H1 (cell line): ENCODE data around the gene GBF1. TPM values are rescaled to one million over a fixed set of nuclear protein-coding genes. Genes with fewer than 3 reads are reported as not detected.

Source experiments
- CTCF ChIA-PET: fragments of 300-600 bp; sonication (Branson Sonifier 250); formaldehyde crosslinking; loops from one replicate; lab custom pipeline; 2021; ENCODE audit not compliant: partially characterized antibody; lab: Charles Lee
- POLR2A ChIA-PET: fragments of 300-600 bp; sonication (Branson Sonifier 250); formaldehyde crosslinking; loops from one replicate; lab custom pipeline; 2021; ENCODE audit warnings: inconsistent platforms; ENCODE audit not compliant: partially characterized antibody; lab: Charles Lee
- DNase-seq, 2 experiments: peaks; one replicate each; pipeline versions ENCODE4 v3.0.0 to v3.0.0-alpha.2; 2010 to 2022; ENCODE audit warnings: low spot score in 2 of 2, low read depth in 1 of 2, mixed read lengths in 1 of 2
- FAIRE-seq: peaks from 2 replicates; lab custom pipeline; 2011; peaks lifted over from hg19 to GRCh38; lab: Jason Lieb, UNC
- H2AFZ ChIP-seq: 2 replicates; pipeline ENCODE4 v1.8.1; 2012; ENCODE audit warnings: low read length, inconsistent platforms
- H2AK5ac ChIP-seq: 2 replicates; pipeline ENCODE4 v1.6.1; 2013; ENCODE audit warnings: low read depth, low read length
- H2BK120ac ChIP-seq: replicated peaks from 2 replicates; pipeline ENCODE3; 2013; ENCODE audit warnings: low read depth, low read length, inconsistent platforms
- H2BK12ac ChIP-seq: 2 replicates; pipeline ENCODE4 v1.6.1; 2013; ENCODE audit warnings: low read depth, low read length
- H2BK15ac ChIP-seq: 2 replicates; pipeline ENCODE4 v1.6.1; 2013; ENCODE audit warnings: low read length
- H2BK20ac ChIP-seq: 2 replicates; pipeline ENCODE4 v1.6.1; 2013; ENCODE audit warnings: low read length
- H2BK5ac ChIP-seq: 2 replicates; pipeline ENCODE4 v1.6.1; 2013; ENCODE audit warnings: low read depth, low read length
- H3K14ac ChIP-seq: 2 replicates; pipeline ENCODE4 v1.6.1; 2013; ENCODE audit warnings: inconsistent platforms; ENCODE audit not compliant: insufficient read length
- H3K18ac ChIP-seq: 2 replicates; pipeline ENCODE4 v1.6.1; 2013; ENCODE audit warnings: low read length; ENCODE audit errors: extremely low read depth
- H3K23ac ChIP-seq: 2 replicates; pipeline ENCODE4 v1.6.1; 2013; ENCODE audit warnings: inconsistent platforms; ENCODE audit not compliant: insufficient read length
- H3K23me2 ChIP-seq: 2 replicates; pipeline ENCODE4 v1.6.1; 2013; ENCODE audit warnings: low read depth, low read length
- H3K27ac ChIP-seq: 2 replicates; pipeline ENCODE4 v1.6.1; 2011; ENCODE audit warnings: low read depth, low read length, inconsistent platforms
- H3K27me3 ChIP-seq, 4 experiments: replicated peaks in 1 of 4; 1 replicate in 1 of 4; 2 replicates in 3 of 4; pipeline versions ENCODE4 v1.6.1 to v1.8.1; 2011 to 2013; ENCODE audit warnings: low read length in 3 of 4, mild to moderate bottlenecking in 3 of 4, inconsistent platforms in 2 of 4, mixed read lengths in 2 of 4, moderate library complexity in 1 of 4; ENCODE audit not compliant: control insufficient read depth in 3 of 4, insufficient read depth in 3 of 4; ENCODE audit errors: extremely low read depth in 1 of 4
- H3K36me3 ChIP-seq, 4 experiments: 2 replicates each; pipeline versions ENCODE4 v1.6.1 to v1.8.1; 2011 to 2013; ENCODE audit warnings: mild to moderate bottlenecking in 4 of 4, low read length in 3 of 4, moderate library complexity in 2 of 4, control low read depth in 1 of 4, inconsistent platforms in 1 of 4; ENCODE audit not compliant: insufficient read depth in 4 of 4, control insufficient read depth in 2 of 4
- H3K4ac ChIP-seq: replicated peaks from 2 replicates; pipeline ENCODE3; 2013; ENCODE audit warnings: low read length, low read depth, mixed read lengths, inconsistent platforms; ENCODE audit not compliant: insufficient read length
- H3K4me1 ChIP-seq, 4 experiments: replicated peaks in 1 of 4; 1 replicate in 1 of 4; 2 replicates in 3 of 4; pipeline versions ENCODE4 v1.6.1 to v1.8.1; 2011 to 2013; ENCODE audit warnings: low read length in 3 of 4, inconsistent platforms in 2 of 4, mixed read lengths in 1 of 4; ENCODE audit not compliant: insufficient read depth in 4 of 4, control insufficient read depth in 3 of 4
- H3K4me2 ChIP-seq, 2 experiments: 2 replicates each; pipeline versions ENCODE4 v1.6.1 to v1.8.1; 2011 to 2013; ENCODE audit warnings: low read depth in 2 of 2, low read length in 2 of 2, control low read depth in 1 of 2, inconsistent platforms in 1 of 2, mild to moderate bottlenecking in 1 of 2; ENCODE audit not compliant: insufficient read depth in 1 of 2
- H3K4me3 ChIP-seq, 4 experiments: fragments of 200-600, 300-600 bp in 1 of 4; sonication (generic), shearing (Covaris generic), sonication (Bioruptor Twin) in 1 of 4; 2 replicates each; pipeline versions ENCODE4 v1.5.1 to v1.8.1; 2011 to 2016; ENCODE audit warnings: low read length in 4 of 4, low read depth in 3 of 4, control low read depth in 2 of 4, inconsistent platforms in 2 of 4, mild to moderate bottlenecking in 2 of 4, mixed read lengths in 1 of 4, moderate library complexity in 1 of 4; ENCODE audit not compliant: insufficient read depth in 2 of 4; ENCODE audit errors: extremely low read depth in 1 of 4
- H3K56ac ChIP-seq: replicated peaks from 2 replicates; pipeline ENCODE3; 2013; ENCODE audit warnings: low read depth, mild to moderate bottlenecking, mixed read lengths, low read length, inconsistent platforms; ENCODE audit not compliant: insufficient read length
- H3K79me1 ChIP-seq: 2 replicates; pipeline ENCODE4 v1.6.1; 2013; ENCODE audit warnings: low read depth, low read length, control low read depth
- H3K79me2 ChIP-seq, 2 experiments: 2 replicates each; pipeline versions ENCODE4 v1.6.1 to v1.8.1; 2012 to 2013; ENCODE audit warnings: low read length in 2 of 2, mild to moderate bottlenecking in 2 of 2, inconsistent platforms in 1 of 2; ENCODE audit not compliant: insufficient read depth in 2 of 2, control insufficient read depth in 1 of 2
- H3K9ac ChIP-seq, 4 experiments: replicated peaks in 1 of 4; 1 replicate in 1 of 4; 2 replicates in 3 of 4; pipeline versions ENCODE4 v1.6.1 to v1.8.1; 2011 to 2013; ENCODE audit warnings: low read depth in 3 of 4, low read length in 3 of 4, control low read depth in 2 of 4, mild to moderate bottlenecking in 2 of 4, moderate library complexity in 2 of 4, inconsistent platforms in 1 of 4; ENCODE audit errors: extremely low read depth in 1 of 4
- H3K9me3 ChIP-seq, 2 experiments: 2 replicates each; pipeline versions ENCODE4 v1.6.1 to v1.8.1; 2012 to 2013; ENCODE audit warnings: mild to moderate bottlenecking in 2 of 2, moderate library complexity in 2 of 2, control low read depth in 1 of 2, inconsistent platforms in 1 of 2, low read depth in 1 of 2, low read length in 1 of 2, mixed read lengths in 1 of 2; ENCODE audit not compliant: insufficient read depth in 2 of 2
- H4K20me1 ChIP-seq, 2 experiments: replicated peaks in 1 of 2; 2 replicates each; pipeline versions ENCODE3 to v1.8.1; 2011 to 2013; ENCODE audit warnings: inconsistent platforms in 2 of 2, low read length in 2 of 2, mild to moderate bottlenecking in 1 of 2; ENCODE audit not compliant: insufficient read depth in 2 of 2, control insufficient read depth in 1 of 2
- H4K5ac ChIP-seq: 2 replicates; pipeline ENCODE4 v1.6.1; 2013; ENCODE audit warnings: low read length, low read depth, mixed read lengths, inconsistent platforms; ENCODE audit not compliant: insufficient read length
- H4K8ac ChIP-seq: 2 replicates; pipeline ENCODE4 v1.8.0; 2013; ENCODE audit warnings: mild to moderate bottlenecking, moderate library complexity, low read length, inconsistent platforms; ENCODE audit not compliant: insufficient read depth; ENCODE audit errors: extremely low read depth
- H4K91ac ChIP-seq: replicated peaks from 2 replicates; pipeline ENCODE3; 2013; ENCODE audit warnings: low read length, mixed read lengths, inconsistent platforms; ENCODE audit not compliant: insufficient read length
- CEBPB ChIP-seq: IDR thresholded peaks from 2 replicates; pipeline ENCODE4 v1.6.1; 2012; ENCODE audit warnings: low read depth, low read length
- CHD1 ChIP-seq: IDR thresholded peaks from 2 replicates; pipeline ENCODE4 v1.6.1; 2012; ENCODE audit warnings: low read depth, low read length, improper control_type of control experiment
- EZH2 ChIP-seq: fragments of 200-600 bp; sonication (generic); IDR thresholded peaks from 2 replicates; pipeline ENCODE4 v1.7.1; 2012; ENCODE audit warnings: low read depth, mild to moderate bottlenecking, moderate library complexity, low read length, inconsistent platforms; ENCODE audit not compliant: severe bottlenecking
- KDM5A ChIP-seq: fragments of 200-600 bp; IDR thresholded peaks from 2 replicates; pipeline ENCODE4 v1.7.1; 2012; ENCODE audit warnings: mild to moderate bottlenecking, low read length, inconsistent platforms, mixed read lengths
- RNF2 ChIP-seq: fragments of 200-900, 300-1000 bp; sonication (generic); IDR thresholded peaks from 2 replicates; pipeline ENCODE4 v1.7.1; 2016; ENCODE audit warnings: borderline replicate concordance, low read depth, mild to moderate bottlenecking, antibody characterized with exemption, low read length; ENCODE audit not compliant: poor library complexity, severe bottlenecking; ENCODE audit errors: missing control alignments
- WGBS, 2 experiments: shearing (Covaris generic) in 1 of 2; methylation state at CpG; one replicate each; pipeline versions ENCODE4 v1.1.6 to v1.1.7; 2013 to 2015; ENCODE audit warnings: low lambda C conversion rate in 2 of 2, mixed read lengths in 2 of 2, inconsistent platforms in 1 of 2, low coverage in 1 of 2, missing lambda C conversion rate in 1 of 2; ENCODE audit not compliant: insufficient replicate concordance in 2 of 2, insufficient coverage in 1 of 2, insufficient read length in 1 of 2; ENCODE audit errors: extremely low coverage in 1 of 2, missing lambda C conversion rate in 1 of 2; 5-methylcytosine and 5-hydroxymethylcytosine counted together
- polyA plus RNA-seq, 7 experiments: library from polyadenylated mRNA; depleted of rRNA in 3 of 7; stranded (reverse) in 5 of 7; unstranded in 2 of 7; fragments of >200 nt in 5 of 7; fragments of 200-250 nt in 2 of 7; gene quantifications; 1 replicate in 5 of 7; 2 replicates in 1 of 7; 4 replicates in 1 of 7; pipeline versions ENCODE4 v1.2.1 to v1.2.3, GENCODE V29; 2011 to 2013; ENCODE audit warnings: missing spikeins in 2 of 7, mixed read lengths in 2 of 7
- total RNA-seq: library from RNA; stranded (reverse); fragmentation: NEBNext Ultra II Directional; extraction: Animal tissue kit (Norgen Biotek cat#: 25700); gene quantifications from 2 replicates; pipeline ENCODE4 v1.2.1, GENCODE V29; 2021
- TF ChIP-seq, protein P1 (sequence below): IDR thresholded peaks from 2 replicates; pipeline ENCODE4 v1.6.1; 2012; ENCODE audit warnings: inconsistent platforms

Gene GBF1
- total and polyA plus RNA-seq, 2 of the 8 experiments (the other 6 are each of a cell fraction or from before 2014, with no cell fraction given), result 11.0 to 25.5 TPM

DNA sequence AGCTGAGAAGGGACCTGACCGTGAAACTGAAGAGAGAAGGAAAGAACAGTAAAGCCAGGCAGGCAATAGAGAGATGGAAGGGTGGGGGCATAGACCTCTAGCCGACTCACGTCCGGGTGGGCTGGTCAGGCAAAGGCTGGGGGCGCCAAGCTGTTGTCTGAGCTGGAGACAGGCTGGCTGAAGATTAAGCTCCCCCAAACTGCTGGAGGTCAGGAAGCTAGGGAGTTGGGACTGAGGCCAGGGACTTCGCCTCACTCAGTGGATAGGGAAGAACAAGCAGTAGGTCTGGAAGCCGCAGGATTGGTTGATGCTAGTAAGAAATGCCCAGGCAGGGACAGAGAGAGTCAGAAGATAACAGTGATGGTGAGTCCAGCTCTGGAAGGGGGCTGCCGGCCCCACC, 9.3 kb upstream of the GBF1 start:
- WGBS, 2 experiments, result 74% methylated on average over 8 of the region's 8 CpGs; no CpG with 5 or more reads in 1 of the 2 experiments
- ChIA-PET POLR2A (interaction anchor here (1.4 kb wide), 1 partner anchor 160 kb away, joined by 4 read pairs; the partner anchor contains the start of gene NFKB2), CTCF (interaction anchor here (0.5 to 24.6 kb wide), 9 partner anchors 9 to 164 kb away, joined by 3 to 862 read pairs (median 4); partner anchors contain the start of genes GBF1 and NFKB2)
- Histone ChIP-seq H3K36me3 (no peaks in the 10 kb centered on the region; a peak in 1 of 8 replicates), H3K4me3 (no peak overlapping the region), H3K27ac (no peak overlapping the region), H3K56ac (no peak overlapping the region), H2BK5ac (no peak overlapping the region), H3K4me1 (peaks cover 0 to 20% (median 5%) of the 10 kb centered on the region in 4 experiments; a peak in 5 of 7 replicates), H4K5ac (no peak overlapping the region), H3K27me3 (peaks cover 44 to 94% (median 80%) of the 10 kb centered on the region in 4 experiments), H3K4ac (no peak overlapping the region), H4K8ac (no peak overlapping the region), H3K4me2 (no peak overlapping the region), H2BK120ac (no peak overlapping the region), H2AFZ (no peak overlapping the region), H3K79me2 (no peaks in the 10 kb centered on the region), H3K23ac (no peak overlapping the region), H3K9me3 (no peaks in the 10 kb centered on the region), H3K9ac (no peak overlapping the region), H2AK5ac (no peak overlapping the region), H4K20me1 (peaks cover 0 to 11% of the 10 kb centered on the region in 2 experiments), H3K14ac (no peak overlapping the region), H3K79me1 (no peaks in the 10 kb centered on the region), H4K91ac (no peak overlapping the region), H3K18ac (no peak overlapping the region), H2BK15ac (no peak overlapping the region), H2BK20ac (no peak overlapping the region), H2BK12ac (no peak overlapping the region), H3K23me2 (peaks cover 3% of the 10 kb centered on the region; the same call in 1 of the 2 replicates)
- DNase-seq (no peak), FAIRE-seq (no peak)
- no peak for TF ChIP-seq CEBPB
- TF ChIP-seq KDM5A, result no peak
- TF ChIP-seq, protein P1, sequence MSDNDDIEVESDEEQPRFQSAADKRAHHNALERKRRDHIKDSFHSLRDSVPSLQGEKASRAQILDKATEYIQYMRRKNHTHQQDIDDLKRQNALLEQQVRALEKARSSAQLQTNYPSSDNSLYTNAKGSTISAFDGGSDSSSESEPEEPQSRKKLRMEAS, result no peak
- no peak for TF ChIP-seq CHD1
- TF ChIP-seq EZH2, result no peak
- TF ChIP-seq RNF2, result no peak
